OCI-LY1 (cell line): ENCODE measurements around the gene FBN2.
"Not testable (repeated sequence)": the region's sequence is repeated elsewhere in the genome, so short reads cannot be mapped to it uniquely, and the experiment has no call there.

Experiments used
- H2AFZ ChIP-seq: fragments of 200-600 bp; sonication (generic), shearing (Covaris generic); 2 replicates; pipeline ENCODE4 v1.6.0; 2014; ENCODE audit warnings: antibody characterized with exemption, mild to moderate bottlenecking, low read length
- H3F3A ChIP-seq: fragments of 200-600 bp; sonication (generic), shearing (Covaris generic); 2 replicates; pipeline ENCODE4 v1.6.0; 2014; ENCODE audit warnings: mild to moderate bottlenecking, antibody characterized with exemption, low read length, moderate library complexity; ENCODE audit not compliant: insufficient read depth
- H3K27ac ChIP-seq: fragments of 200-600 bp; sonication (generic); 2 replicates; pipeline ENCODE4 v1.5.1; 2014; ENCODE audit warnings: low read length, mixed run types, mild to moderate bottlenecking, low read depth; ENCODE audit not compliant: poor library complexity, severe bottlenecking
- H3K27me3 ChIP-seq: fragments of 200-600 bp; sonication (generic); 2 replicates; pipeline ENCODE4 v1.6.0; 2014; ENCODE audit warnings: antibody characterized with exemption, mild to moderate bottlenecking, low read length, moderate library complexity; ENCODE audit not compliant: insufficient read depth
- H3K36me3 ChIP-seq: fragments of 200-600 bp; sonication (generic); 2 replicates; pipeline ENCODE4 v1.6.1; 2014; ENCODE audit warnings: mild to moderate bottlenecking, antibody characterized with exemption, low read length, moderate library complexity, mixed read lengths; ENCODE audit not compliant: insufficient read depth
- H3K4me1 ChIP-seq: fragments of 200-600 bp; sonication (generic); 2 replicates; pipeline ENCODE4 v1.5.1; 2014; ENCODE audit warnings: mild to moderate bottlenecking, low read length, moderate library complexity; ENCODE audit not compliant: insufficient read depth, severe bottlenecking
- H3K4me2 ChIP-seq: fragments of 200-600 bp; sonication (generic), shearing (Covaris generic); 2 replicates; pipeline ENCODE4 v1.6.1; 2014; ENCODE audit warnings: low read length
- H3K4me3 ChIP-seq: fragments of 200-600 bp; sonication (generic); 2 replicates; pipeline ENCODE4 v1.5.1; 2014; ENCODE audit warnings: low read length, low read depth, mild to moderate bottlenecking, mixed read lengths; ENCODE audit not compliant: poor library complexity, severe bottlenecking
- H3K79me2 ChIP-seq: fragments of 200-600 bp; shearing (Covaris generic); 2 replicates; pipeline ENCODE4 v1.6.1; 2016; ENCODE audit warnings: mixed run types, low read length, mixed read lengths; ENCODE audit not compliant: insufficient read depth
- H3K9ac ChIP-seq: fragments of 200-600 bp; sonication (generic), shearing (Covaris generic); 2 replicates; pipeline ENCODE4 v1.6.1; 2014; ENCODE audit warnings: mild to moderate bottlenecking, low read length, mixed read lengths
- H3K9me2 ChIP-seq: fragments of 200-600 bp; sonication (generic), shearing (Covaris generic); 2 replicates; pipeline ENCODE4 v1.6.1; 2014; ENCODE audit warnings: low read depth, mild to moderate bottlenecking, low read length, mixed read lengths
- H3K9me3 ChIP-seq: fragments of 200-600 bp; shearing (Covaris generic); 2 replicates; pipeline ENCODE4 v1.6.1; 2014; ENCODE audit warnings: low read length, mixed read lengths
- H4K20me1 ChIP-seq: fragments of 200-600 bp; sonication (generic), shearing (Covaris generic); 2 replicates; pipeline ENCODE4 v1.6.0; 2016; ENCODE audit warnings: mild to moderate bottlenecking, low read length; ENCODE audit not compliant: insufficient read depth
- CTCF ChIP-seq: fragments of 200-600 bp; sonication (generic), shearing (Covaris generic); IDR thresholded peaks from 2 replicates; pipeline ENCODE4 v1.5.1; 2017; ENCODE audit warnings: mild to moderate bottlenecking, antibody characterized with exemption, low read length, moderate library complexity, mixed read lengths
- EZH2 ChIP-seq: fragments of 200-600 bp; sonication (generic), shearing (Covaris generic); IDR thresholded peaks from 2 replicates; pipeline ENCODE4 v1.8.0; 2017; ENCODE audit warnings: borderline replicate concordance, mixed run types, mild to moderate bottlenecking, antibody characterized with exemption, low read length, moderate library complexity, mixed read lengths

The FBN2 gene

GRCh38 chr5:128462330-128462729 is 75.7 kb downstream of the FBN2 start:
- H3F3A ChIP-seq = no peaks in the 10 kb centered on the region
- no peaks in the 10 kb centered on the region for H3K79me2 ChIP-seq
- H3K36me3 ChIP-seq = no peaks in the 10 kb centered on the region
- no peak overlapping the region for H3K27ac ChIP-seq
- no peaks in the 10 kb centered on the region for H3K27me3 ChIP-seq
- H3K4me3 ChIP-seq = no peak overlapping the region
- H3K9me3 ChIP-seq = no peaks in the 10 kb centered on the region
- no peak overlapping the region for H2AFZ ChIP-seq
- no peaks in the 10 kb centered on the region for H3K9me2 ChIP-seq
- no peaks in the 10 kb centered on the region for H4K20me1 ChIP-seq
- TF ChIP-seq EZH2 = no peak
- no peak for TF ChIP-seq CTCF
- no peak overlapping the region for H3K4me2 ChIP-seq
- H3K4me1 ChIP-seq = no peaks in the 10 kb centered on the region
- H3K9ac ChIP-seq = no peak overlapping the region

GRCh38 chr5:128457147-128457915 is 80.7 kb downstream of the FBN2 start:
- not testable (repeated sequence) for H3K27ac ChIP-seq, H3K4me3 ChIP-seq, H3K4me2 ChIP-seq, H3K9me3 ChIP-seq, H3K79me2 ChIP-seq, H2AFZ ChIP-seq, H3K4me1 ChIP-seq, H3K9ac ChIP-seq, H3K9me2 ChIP-seq, H3K27me3 ChIP-seq, H4K20me1 ChIP-seq, H3F3A ChIP-seq, H3K36me3 ChIP-seq

GRCh38 chr5:128455841-128456361 is 82.1 kb downstream of the FBN2 start:
- no peak overlapping the region for H3K27ac ChIP-seq
- no peak overlapping the region for H2AFZ ChIP-seq
- no peak overlapping the region for H3K4me3 ChIP-seq

More at GRCh38 chr5:128455841-128456361, 82.1 kb downstream of the FBN2 start:
- H3K4me2 ChIP-seq = no peak overlapping the region
- no peaks in the 10 kb centered on the region for H4K20me1 ChIP-seq
- no peaks in the 10 kb centered on the region for H3F3A ChIP-seq
- H3K4me1 ChIP-seq = no peaks in the 10 kb centered on the region
- H3K27me3 ChIP-seq = no peaks in the 10 kb centered on the region
- no peaks in the 10 kb centered on the region for H3K9me3 ChIP-seq
- no peaks in the 10 kb centered on the region for H3K36me3 ChIP-seq
- no peaks in the 10 kb centered on the region for H3K79me2 ChIP-seq
- TF ChIP-seq EZH2 (no peak), CTCF (no peak)
- H3K9me2 ChIP-seq = no peaks in the 10 kb centered on the region; the same call in 1 of the 2 replicates
- no peak overlapping the region for H3K9ac ChIP-seq
